ENCODE results near the gene ME3. TPM values are rescaled to one million over a fixed set of nuclear protein-coding genes. Genes with fewer than 3 reads are reported as not detected.
"Not testable (repeated sequence)": the region's sequence is repeated elsewhere in the genome, so short reads cannot be mapped to it uniquely, and the experiment has no call there.

The ME3 gene
- total and polyA plus RNA-seq, 4 donors: 7.4 to 38.7 (median 21.2) TPM

- 80 to 83% methylated on average over 2 of the region's 2 CpGs for WGBS, 2 donors
- ATAC-seq (ENCODE audit: insufficient read depth, low FRiP score): no peak
- TF ChIP-seq CTCF (IDR thresholded peaks at IDR 0.05; ENCODE audit: control extremely low read depth, extremely low read depth): no peak
Observed at GRCh38 chr11:86620891-86621521, 51.4 kb downstream of the ME3 start.

DNA sequence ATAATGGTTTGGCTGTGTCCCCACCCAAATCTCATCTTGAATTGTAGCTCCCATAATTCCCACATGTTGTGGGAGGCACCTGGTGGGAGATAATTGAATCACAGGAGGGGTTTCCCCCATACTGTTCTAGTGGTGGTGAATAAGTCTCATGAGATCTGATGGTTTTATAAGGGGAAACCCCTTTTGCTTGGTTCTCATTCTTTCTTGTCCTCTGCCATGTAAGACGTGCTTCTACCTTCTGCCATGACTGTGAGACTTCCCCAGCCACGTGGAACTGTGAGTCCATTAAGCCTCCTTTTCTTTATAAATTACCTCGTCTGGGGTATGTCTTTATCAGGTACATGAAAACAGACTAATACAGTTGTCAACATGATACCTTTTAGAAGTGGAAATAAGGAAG lies 53.0 kb downstream of the ME3 start:
- ATAC-seq (ENCODE audit: insufficient read depth, low FRiP score); H3K27ac ChIP-seq (ENCODE audit: low read depth in 1 of 2, low read length in 1 of 2); H3K9ac ChIP-seq (ENCODE audit: insufficient read depth in 1 of 2, low read length in 2 of 2); H3K4me3 ChIP-seq; DNase-seq; H3K36me3 ChIP-seq (ENCODE audit: control insufficient read depth in 4 of 4, insufficient read depth in 4 of 4, low read length in 4 of 4); H3K9me3 ChIP-seq (ENCODE audit: control insufficient read depth in 4 of 4, insufficient read depth in 3 of 4, low read length in 3 of 4); H3K27me3 ChIP-seq (ENCODE audit: control insufficient read depth in 3 of 3, insufficient read depth in 3 of 3, low read length in 2 of 3): not testable (repeated sequence)
- WGBS, 2 donors: 89 to 90% methylated on average over 3 of the region's 3 CpGs
- peaks cover 0 to 14% (median 6%) of the 10 kb centered on the region in 5 donors for H3K4me1 ChIP-seq (ENCODE audit: control insufficient read depth in 5 of 5, insufficient read depth in 5 of 5, low read length in 5 of 5)

More at GRCh38 chr11:86620891-86621521, 51.4 kb downstream of the ME3 start:
- DNase-seq: peak in 2 of 3 donors; percentile 47 to 77
- H3K27ac ChIP-seq (ENCODE audit: low read depth in 1 of 2, low read length in 1 of 2): peak overlapping the region in 1 of 2 donors; percentile 57
- peaks cover 0 to 24% (median 6%) of the 10 kb centered on the region in 5 donors for H3K4me1 ChIP-seq (ENCODE audit: control insufficient read depth in 5 of 5, insufficient read depth in 5 of 5, low read length in 5 of 5)
- H3K4me3 ChIP-seq: no peak overlapping the region
- no peaks in the 10 kb centered on the region for H3K36me3 ChIP-seq (ENCODE audit: control insufficient read depth in 4 of 4, insufficient read depth in 4 of 4, low read length in 4 of 4)
- H3K9me3 ChIP-seq (ENCODE audit: control insufficient read depth in 4 of 4, insufficient read depth in 3 of 4, low read length in 3 of 4): peaks cover 0 to 2% (median 0%) of the 10 kb centered on the region in 4 donors
- no peaks in the 10 kb centered on the region for H3K27me3 ChIP-seq (ENCODE audit: control insufficient read depth in 3 of 3, insufficient read depth in 3 of 3, low read length in 2 of 3)
- no peak overlapping the region for H3K9ac ChIP-seq (ENCODE audit: insufficient read depth in 1 of 2, low read length in 2 of 2)

GRCh38 chr11:86617502-86617901 lies 54.9 kb downstream of the ME3 start:
- ATAC-seq (ENCODE audit: insufficient read depth, low FRiP score): no peak
- Histone ChIP-seq H3K4me3 (no peak overlapping the region), H3K36me3 (ENCODE audit: control insufficient read depth in 4 of 4, insufficient read depth in 4 of 4, low read length in 4 of 4) (no peaks in the 10 kb centered on the region), H3K9ac (ENCODE audit: insufficient read depth in 1 of 2, low read length in 2 of 2) (no peak overlapping the region), H3K27me3 (ENCODE audit: control insufficient read depth in 3 of 3, insufficient read depth in 3 of 3, low read length in 2 of 3) (no peaks in the 10 kb centered on the region), H3K4me1 (ENCODE audit: control insufficient read depth in 5 of 5, insufficient read depth in 5 of 5, low read length in 5 of 5) (peaks cover 0 to 8% (median 6%) of the 10 kb centered on the region in 5 donors), H3K27ac (ENCODE audit: low read depth in 1 of 2, low read length in 1 of 2) (no peak overlapping the region), H3K9me3 (ENCODE audit: control insufficient read depth in 4 of 4, insufficient read depth in 3 of 4, low read length in 3 of 4) (peaks cover 0 to 6% (median under 1%) of the 10 kb centered on the region in 4 donors)
- no peak for DNase-seq
- no peak for TF ChIP-seq CTCF (IDR thresholded peaks at IDR 0.05; ENCODE audit: control extremely low read depth, extremely low read depth)

DNA sequence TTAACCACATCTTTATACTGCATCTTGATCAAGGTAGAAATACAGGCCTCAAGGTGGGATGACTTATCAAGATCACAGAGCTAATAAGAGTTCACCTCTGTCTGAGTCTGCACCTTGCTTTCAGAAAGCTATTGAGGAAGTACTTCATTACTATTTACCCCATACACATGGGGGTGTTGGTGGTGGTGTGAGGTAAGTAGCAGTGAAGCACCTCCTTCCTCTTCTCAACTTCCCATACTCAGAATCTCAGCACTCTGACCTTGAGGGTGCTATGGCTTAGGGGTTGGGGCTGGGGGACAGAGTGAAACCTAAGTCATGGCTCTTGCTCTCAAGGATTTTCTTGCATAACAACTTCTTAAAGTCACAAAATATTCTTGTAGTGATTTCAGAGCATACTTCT lies 56.9 kb downstream of the ME3 start:
- no peak overlapping the region for H3K9ac ChIP-seq (ENCODE audit: insufficient read depth in 1 of 2, low read length in 2 of 2)
- no peak for DNase-seq
- no peak for ATAC-seq (ENCODE audit: insufficient read depth, low FRiP score)
- H3K27me3 ChIP-seq (ENCODE audit: control insufficient read depth in 3 of 3, insufficient read depth in 3 of 3, low read length in 2 of 3): no peaks in the 10 kb centered on the region
- peaks cover 0 to 2% (median 0%) of the 10 kb centered on the region in 5 donors for H3K4me1 ChIP-seq (ENCODE audit: control insufficient read depth in 5 of 5, insufficient read depth in 5 of 5, low read length in 5 of 5)
- no peak for TF ChIP-seq CTCF (IDR thresholded peaks at IDR 0.05; ENCODE audit: control extremely low read depth, extremely low read depth)
- H3K36me3 ChIP-seq (ENCODE audit: control insufficient read depth in 4 of 4, insufficient read depth in 4 of 4, low read length in 4 of 4): no peaks in the 10 kb centered on the region
- H3K4me3 ChIP-seq: no peak overlapping the region
- no peak overlapping the region for H3K27ac ChIP-seq (ENCODE audit: low read depth in 1 of 2, low read length in 1 of 2)
- peaks cover 0 to 6% (median under 1%) of the 10 kb centered on the region in 4 donors for H3K9me3 ChIP-seq (ENCODE audit: control insufficient read depth in 4 of 4, insufficient read depth in 3 of 4, low read length in 3 of 4)
